Dendritic cell treated with granulocyte-macrophage colony-stimulating factor and Interleukin-4, amounts not matched to agents 40 ng/mL and 50 ng/mL, for 4 days (primary cell): ENCODE results near the gene SHOC2.
"Not testable (repeated sequence)": the region's sequence is repeated elsewhere in the genome, so short reads cannot be mapped to it uniquely, and the experiment has no call there.

ENCODE experiments used
- H3K27ac Mint-ChIP-seq: one replicate; pipeline ENCODE4 v1.8.0; 2022; ENCODE audit warnings: mild to moderate bottlenecking, mixed read lengths
- H3K27me3 Mint-ChIP-seq: one replicate; pipeline ENCODE4 v1.8.0; 2022; ENCODE audit warnings: mild to moderate bottlenecking, mixed read lengths
- H3K36me3 Mint-ChIP-seq: one replicate; pipeline ENCODE4 v1.8.0; 2022; ENCODE audit warnings: low read depth, mixed read lengths
- H3K4me1 Mint-ChIP-seq: one replicate; pipeline ENCODE4 v1.8.0; 2022; ENCODE audit warnings: low read depth, mixed read lengths
- H3K4me3 Mint-ChIP-seq: one replicate; pipeline ENCODE4 v1.8.0; 2022; ENCODE audit warnings: mild to moderate bottlenecking, moderate library complexity, mixed read lengths
- H3K9me3 Mint-ChIP-seq: one replicate; pipeline ENCODE4 v1.8.0; 2022; ENCODE audit warnings: mixed read lengths
- intact Hi-C: fragments of 100-400 bp; cut with micrococcal nuclease; formaldehyde crosslinking; loops from one replicate; pipeline ENCODE4 v1.15.0; 2022

SHOC2 gene

DNA sequence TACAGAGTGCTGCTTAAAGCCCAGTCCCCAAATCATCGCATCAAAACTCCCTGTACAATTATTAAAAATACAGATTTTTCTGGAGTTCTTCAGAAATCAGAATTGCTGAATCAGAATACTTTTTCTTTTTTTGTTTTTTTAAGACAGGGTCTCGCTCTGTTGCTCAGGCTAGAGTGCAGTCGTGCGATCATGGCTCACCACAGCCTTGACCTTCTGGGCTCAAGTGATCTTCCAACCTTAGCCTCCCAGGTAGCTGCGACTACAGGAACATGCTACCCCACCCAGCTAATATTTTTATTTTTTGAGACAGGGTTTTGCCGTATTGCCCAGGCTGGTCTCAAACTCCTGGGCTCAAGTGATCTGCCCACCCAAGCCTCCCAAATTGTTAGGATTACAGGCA lies 4.4 kb upstream of the SHOC2 start:
- intact Hi-C loops = loop anchor here (5.0 to 10.0 kb wide), 2 partner anchors 610 to 993 kb away; partner anchors contain the start of genes SMNDC1 and XPNPEP1
- no peak overlapping the region for H3K4me3 Mint-ChIP-seq
- H3K36me3 Mint-ChIP-seq = peaks cover 22% of the 10 kb centered on the region
- no peaks in the 10 kb centered on the region for H3K9me3 Mint-ChIP-seq
- peaks cover 12% of the 10 kb centered on the region for H3K4me1 Mint-ChIP-seq
- H3K27me3 Mint-ChIP-seq = no peaks in the 10 kb centered on the region
- H3K27ac Mint-ChIP-seq = no peak overlapping the region

DNA sequence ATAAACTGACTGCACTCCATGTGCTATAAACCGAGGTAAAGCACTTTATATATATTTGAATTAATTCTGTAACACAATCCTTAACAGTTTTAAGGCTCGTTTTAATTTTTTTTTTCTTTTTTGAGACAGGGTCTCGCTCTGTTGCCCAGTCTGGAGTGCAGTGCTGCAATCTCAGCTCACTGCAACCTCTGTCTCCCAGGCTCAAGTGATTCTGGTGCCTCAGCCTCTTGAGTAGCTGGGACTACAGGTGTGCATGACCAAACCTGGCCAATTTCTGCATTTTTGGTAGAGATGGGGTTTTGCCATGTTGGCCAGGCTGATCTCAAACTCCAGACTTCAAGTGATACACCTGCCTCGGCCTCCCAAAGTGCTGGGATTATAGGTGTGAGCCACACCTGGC lies 3.8 kb upstream of the SHOC2 start:
- H3K36me3 Mint-ChIP-seq = peaks cover 22% of the 10 kb centered on the region
- not testable (repeated sequence) for H3K9me3 Mint-ChIP-seq, H3K4me3 Mint-ChIP-seq, H3K27ac Mint-ChIP-seq, H3K27me3 Mint-ChIP-seq
- intact Hi-C loops = loop anchor here (5.0 to 10.0 kb wide), 2 partner anchors 611 to 993 kb away; partner anchors contain the start of genes SMNDC1 and XPNPEP1
- H3K4me1 Mint-ChIP-seq = peaks cover 17% of the 10 kb centered on the region

GRCh38 chr10:110916554-110917346 lies 2.7 kb upstream of the SHOC2 start:
- Mint-ChIP-seq H3K9me3 (no peaks in the 10 kb centered on the region), H3K4me3 (no peak overlapping the region), H3K27ac (no peak overlapping the region), H3K36me3 (peaks cover 20% of the 10 kb centered on the region), H3K4me1 (peaks cover 18% of the 10 kb centered on the region), H3K27me3 (no peaks in the 10 kb centered on the region)
- intact Hi-C loops = loop anchor here (5.0 to 10.0 kb wide), 2 partner anchors 612 to 994 kb away; partner anchors contain the start of genes SMNDC1 and XPNPEP1

GRCh38 chr10:110918269-110918642 lies 1.1 kb upstream of the SHOC2 start:
- Mint-ChIP-seq H3K27ac (peak overlapping the region; percentile 99), H3K9me3 (no peaks in the 10 kb centered on the region), H3K4me3 (peak overlapping the region; percentile 97), H3K4me1 (peaks cover 23% of the 10 kb centered on the region), H3K36me3 (peaks cover 20% of the 10 kb centered on the region), H3K27me3 (no peaks in the 10 kb centered on the region)
- intact Hi-C loops = loop anchor here (2.0 to 10.0 kb wide), 4 partner anchors 53 to 996 kb away; partner anchors contain the start of genes SMNDC1 and XPNPEP1

DNA sequence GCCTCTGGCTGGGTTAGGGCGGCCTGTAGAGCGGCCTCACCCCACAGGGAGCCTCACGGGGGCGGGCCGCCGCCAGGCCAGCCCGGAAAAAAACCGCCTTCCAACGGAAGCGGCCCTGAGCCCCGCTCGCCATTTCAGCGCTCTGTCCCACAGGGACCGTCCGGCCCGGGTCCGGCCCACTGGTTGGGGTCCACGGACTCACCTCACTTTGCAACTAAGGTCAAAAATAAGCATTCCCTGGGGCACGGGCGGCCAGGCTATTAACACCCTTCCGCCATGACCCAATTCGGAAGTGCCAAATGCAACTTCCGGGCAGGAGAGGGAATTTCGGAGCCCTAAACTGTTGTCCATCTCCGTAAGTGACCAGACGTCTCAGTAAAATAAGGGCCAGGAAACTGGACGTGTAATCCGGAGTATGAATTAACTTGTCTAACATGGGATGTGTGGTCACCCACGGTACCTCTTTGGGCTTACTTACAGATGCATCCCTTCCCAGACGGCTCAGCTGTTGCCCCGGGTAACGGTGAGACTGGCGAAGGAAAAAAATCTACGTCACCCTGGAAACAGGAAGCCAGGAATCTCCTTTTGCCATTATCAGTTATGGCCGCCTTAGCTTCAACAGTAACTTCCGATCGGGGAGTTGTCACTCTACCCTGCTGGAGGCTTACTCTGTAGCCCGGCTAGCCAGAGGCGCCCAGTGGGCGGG lies 608 bp upstream of the SHOC2 start, which contains the start of gene BBIP1:
BBIP1 (minus strand) TSS at position 538 of the 706 bp plus-strand sequence. CDS start 1,023 bp downstream, outside the sequence.
- Mint-ChIP-seq H3K4me3 (peak within 1 kb of the TSS; percentile 97), H3K27ac (peak within 1 kb of the TSS; percentile 99), H3K9me3 (no peaks in the 10 kb centered on the region), H3K36me3 (peaks cover 20% of the 10 kb centered on the region), H3K27me3 (no peaks in the 10 kb centered on the region), H3K4me1 (peaks cover 26% of the 10 kb centered on the region)
- intact Hi-C loops = loop anchor here (2.0 to 10.0 kb wide), 4 partner anchors 54 to 996 kb away; partner anchors contain the start of genes SMNDC1 and XPNPEP1

DNA sequence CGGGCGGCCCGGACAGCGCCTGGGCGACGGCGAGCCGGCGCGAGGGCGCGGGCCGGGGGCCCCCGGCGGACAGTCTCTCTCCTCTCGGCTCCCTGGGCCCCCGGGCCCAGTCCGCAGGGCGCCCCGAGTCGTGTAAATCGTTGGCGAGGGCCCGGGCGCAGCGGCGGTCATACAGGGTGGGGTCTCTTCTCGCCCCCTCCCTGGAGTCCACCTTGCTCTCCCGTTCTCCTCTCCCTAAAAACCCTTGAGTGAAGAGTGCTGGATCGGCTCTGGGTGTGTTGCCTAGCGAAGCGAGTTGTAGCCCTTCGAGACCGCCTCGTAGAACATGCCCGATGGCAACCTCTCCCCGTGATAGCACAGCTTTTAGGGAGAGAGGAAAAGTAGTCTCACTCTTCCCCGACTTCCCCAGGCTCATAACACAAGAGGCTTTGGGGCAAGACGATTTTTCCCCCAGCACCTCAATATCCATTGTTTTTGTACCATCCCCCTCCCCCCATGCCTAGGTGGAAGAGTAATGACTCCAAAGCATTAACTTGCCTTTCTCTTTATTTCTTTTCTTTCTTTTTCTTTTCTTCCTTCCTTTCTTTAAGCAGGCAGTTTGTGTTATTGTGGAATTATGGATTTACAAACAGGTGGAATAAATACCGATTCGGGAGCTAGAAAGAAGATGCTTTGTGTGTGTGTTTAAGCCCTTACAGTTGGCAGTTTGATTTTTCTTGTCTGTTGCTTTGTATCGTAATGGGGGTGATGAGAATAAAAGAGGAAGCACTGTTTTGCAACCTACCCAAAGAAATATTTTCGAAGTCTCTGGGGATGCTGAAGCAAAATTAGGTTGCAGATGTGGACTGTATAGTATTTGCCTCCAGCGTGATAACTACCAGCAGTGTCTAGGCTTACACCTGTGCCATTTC lies 822 bp downstream of the SHOC2 start:
- H3K4me3 Mint-ChIP-seq = peak overlapping the region; percentile 97
- H3K9me3 Mint-ChIP-seq = no peaks in the 10 kb centered on the region
- peaks cover 21% of the 10 kb centered on the region for H3K36me3 Mint-ChIP-seq
- H3K27me3 Mint-ChIP-seq = no peaks in the 10 kb centered on the region
- H3K4me1 Mint-ChIP-seq = peaks cover 34% of the 10 kb centered on the region
- H3K27ac Mint-ChIP-seq = peak overlapping the region; percentile 99
- intact Hi-C loops = loop anchor here (2.0 to 10.0 kb wide), 6 partner anchors 55 to 998 kb away; partner anchors contain the start of genes SMNDC1 and XPNPEP1

DNA sequence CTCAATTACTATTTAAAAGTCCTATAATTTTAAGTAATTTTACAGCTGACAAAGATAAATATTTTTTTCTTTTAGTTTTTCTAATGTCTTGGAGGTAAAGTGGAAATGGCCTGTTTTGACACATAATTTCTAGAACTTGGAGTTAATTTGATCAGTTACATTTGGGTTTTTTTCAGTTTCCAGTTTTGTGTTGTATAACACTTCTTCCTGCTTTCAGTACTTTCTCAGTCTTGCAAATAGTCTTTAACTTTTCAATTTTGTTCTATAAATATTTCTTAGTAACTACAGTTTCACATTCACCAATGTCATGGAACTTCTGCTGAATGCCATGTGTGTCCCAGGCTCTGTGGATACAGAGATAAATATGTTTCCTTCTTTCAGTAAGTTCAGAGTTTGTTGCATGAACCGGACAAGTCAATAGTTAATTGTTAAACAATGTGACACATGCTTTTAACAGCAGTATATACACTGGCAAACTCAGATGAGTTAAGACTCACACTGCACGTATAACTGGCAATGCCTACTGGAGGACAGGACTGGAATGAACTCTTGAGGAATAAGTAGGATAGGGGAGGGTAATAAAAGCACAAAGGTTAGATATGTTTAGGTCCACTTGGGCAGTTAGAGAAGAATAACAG lies 4.6 kb downstream of the SHOC2 start:
- Mint-ChIP-seq H3K27ac (no peak overlapping the region), H3K4me3 (no peak overlapping the region)
- intact Hi-C loops = loop anchor here (10.0 kb wide), 2 partner anchors 51 to 91 kb away; no protein-coding TSS in a partner anchor

DNA sequence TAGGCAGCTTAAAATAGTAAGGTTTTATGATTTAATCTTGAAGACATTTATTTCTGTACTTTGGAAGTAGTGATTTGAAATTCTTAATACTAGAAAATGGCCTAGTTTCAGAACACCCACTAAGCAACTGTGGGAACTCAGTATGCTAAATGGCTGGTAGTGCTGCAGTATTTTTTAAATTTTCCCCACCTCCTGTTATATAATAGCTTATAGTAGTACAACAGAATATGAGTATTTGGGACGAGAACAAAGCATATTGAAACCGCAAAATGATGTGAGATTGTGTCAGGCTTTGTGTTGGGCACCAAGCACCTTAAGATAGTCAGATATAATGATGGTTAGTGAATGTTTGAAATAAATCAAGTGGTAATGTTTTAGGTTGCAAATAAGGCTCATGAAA lies 8.1 kb downstream of the SHOC2 start:
- H3K4me1 Mint-ChIP-seq = peaks cover 25% of the 10 kb centered on the region
- no peak overlapping the region for H3K4me3 Mint-ChIP-seq
- H3K9me3 Mint-ChIP-seq = no peaks in the 10 kb centered on the region
- intact Hi-C loops = loop anchor here (10.0 kb wide), 2 partner anchors 47 to 87 kb away; no protein-coding TSS in a partner anchor
- H3K27ac Mint-ChIP-seq = no peak overlapping the region
- H3K27me3 Mint-ChIP-seq = no peaks in the 10 kb centered on the region
- peaks cover 5% of the 10 kb centered on the region for H3K36me3 Mint-ChIP-seq

More for the DNA sequence above, 4.6 kb downstream of the SHOC2 start:
- Mint-ChIP-seq H3K4me1 (peaks cover 34% of the 10 kb centered on the region), H3K9me3 (no peaks in the 10 kb centered on the region), H3K27me3 (no peaks in the 10 kb centered on the region), H3K36me3 (peaks cover 19% of the 10 kb centered on the region)

DNA sequence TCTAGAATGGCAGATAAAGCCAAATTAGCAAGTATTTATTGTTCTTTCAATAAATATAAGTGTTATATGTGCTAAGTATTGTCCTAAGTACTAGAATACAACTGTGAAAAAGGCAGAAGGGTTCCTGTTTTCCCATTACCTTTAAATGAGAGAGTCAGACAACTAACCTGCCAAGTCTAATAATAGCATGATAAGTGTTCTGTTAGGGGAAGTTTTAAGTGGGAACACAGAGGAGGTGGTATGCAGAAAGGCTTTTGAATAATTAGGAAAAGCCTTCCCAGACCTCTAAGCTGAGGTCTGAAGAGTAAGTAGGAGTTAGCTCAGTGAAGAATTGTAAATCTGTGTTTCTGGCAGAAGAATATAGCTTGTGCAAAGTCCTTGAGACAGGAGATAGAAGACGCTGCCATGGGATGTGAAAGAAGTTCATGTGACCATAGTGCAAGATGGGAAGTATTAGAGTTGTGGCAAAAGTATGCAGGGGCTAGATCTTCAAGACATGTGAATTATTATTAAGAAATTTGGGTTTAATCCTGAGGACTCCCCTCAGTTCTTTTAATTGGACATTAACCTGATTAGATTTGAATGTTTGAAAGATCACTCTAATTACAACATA lies 12.5 kb downstream of the SHOC2 start:
- Mint-ChIP-seq H3K9me3 (no peaks in the 10 kb centered on the region), H3K4me1 (peaks cover 8% of the 10 kb centered on the region), H3K27ac (no peak overlapping the region), H3K27me3 (no peaks in the 10 kb centered on the region), H3K36me3 (peaks cover 7% of the 10 kb centered on the region), H3K4me3 (no peak overlapping the region)
- intact Hi-C loops = no loop called here

GRCh38 chr10:110932505-110933180 lies 13.2 kb downstream of the SHOC2 start:
- Mint-ChIP-seq H3K27me3 (no peaks in the 10 kb centered on the region), H3K36me3 (peaks cover 12% of the 10 kb centered on the region), H3K27ac (no peak overlapping the region), H3K9me3 (no peaks in the 10 kb centered on the region), H3K4me1 (peaks cover 8% of the 10 kb centered on the region), H3K4me3 (no peak overlapping the region)
- intact Hi-C loops = no loop called here

GRCh38 chr10:110936757-110937156 lies 17.4 kb downstream of the SHOC2 start:
- Mint-ChIP-seq H3K4me1 (peaks cover 8% of the 10 kb centered on the region), H3K9me3 (no peaks in the 10 kb centered on the region), H3K36me3 (peaks cover 25% of the 10 kb centered on the region), H3K4me3 (no peak overlapping the region), H3K27ac (no peak overlapping the region), H3K27me3 (no peaks in the 10 kb centered on the region)
- intact Hi-C loops = no loop called here

- intact Hi-C loops = no loop called here
- H3K27ac Mint-ChIP-seq = no peak overlapping the region
- no peaks in the 10 kb centered on the region for H3K27me3 Mint-ChIP-seq
- no peaks in the 10 kb centered on the region for H3K9me3 Mint-ChIP-seq
- H3K36me3 Mint-ChIP-seq = peaks cover 45% of the 10 kb centered on the region
- no peak overlapping the region for H3K4me3 Mint-ChIP-seq
- H3K4me1 Mint-ChIP-seq = peaks cover 23% of the 10 kb centered on the region
These were observed 20.0 kb downstream of the SHOC2 start for GRCh38 chr10:110939419-110939818.
